ENCODE measurements around the gene TNFAIP8L3. TPM values are rescaled to one million over a fixed set of nuclear protein-coding genes. Genes with fewer than 3 reads are reported as not detected.

The TNFAIP8L3 gene
- total RNA-seq, 1 donor from 2014 or later: not detected

- TF ChIP-seq, protein P1, sequence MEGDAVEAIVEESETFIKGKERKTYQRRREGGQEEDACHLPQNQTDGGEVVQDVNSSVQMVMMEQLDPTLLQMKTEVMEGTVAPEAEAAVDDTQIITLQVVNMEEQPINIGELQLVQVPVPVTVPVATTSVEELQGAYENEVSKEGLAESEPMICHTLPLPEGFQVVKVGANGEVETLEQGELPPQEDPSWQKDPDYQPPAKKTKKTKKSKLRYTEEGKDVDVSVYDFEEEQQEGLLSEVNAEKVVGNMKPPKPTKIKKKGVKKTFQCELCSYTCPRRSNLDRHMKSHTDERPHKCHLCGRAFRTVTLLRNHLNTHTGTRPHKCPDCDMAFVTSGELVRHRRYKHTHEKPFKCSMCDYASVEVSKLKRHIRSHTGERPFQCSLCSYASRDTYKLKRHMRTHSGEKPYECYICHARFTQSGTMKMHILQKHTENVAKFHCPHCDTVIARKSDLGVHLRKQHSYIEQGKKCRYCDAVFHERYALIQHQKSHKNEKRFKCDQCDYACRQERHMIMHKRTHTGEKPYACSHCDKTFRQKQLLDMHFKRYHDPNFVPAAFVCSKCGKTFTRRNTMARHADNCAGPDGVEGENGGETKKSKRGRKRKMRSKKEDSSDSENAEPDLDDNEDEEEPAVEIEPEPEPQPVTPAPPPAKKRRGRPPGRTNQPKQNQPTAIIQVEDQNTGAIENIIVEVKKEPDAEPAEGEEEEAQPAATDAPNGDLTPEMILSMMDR (IDR thresholded peaks at IDR 0.05; ENCODE audit: partially characterized antibody, unreplicated experiment): no peak
- Mint-ChIP-seq H3K27me3 (ENCODE audit: unreplicated experiment) (no peaks in the 10 kb centered on the region), H3K4me1 (ENCODE audit: low read depth, unreplicated experiment) (no peaks in the 10 kb centered on the region), H3K9me3 (ENCODE audit: unreplicated experiment) (no peaks in the 10 kb centered on the region), H3K36me3 (ENCODE audit: unreplicated experiment) (peaks cover 4% of the 10 kb centered on the region), H3K4me3 (ENCODE audit: unreplicated experiment) (no peak overlapping the region), H3K27ac (ENCODE audit: unreplicated experiment) (no peak overlapping the region)
- no peak for DNase-seq
Observed at GRCh38 chr15:51048308-51048707, 46.4 kb downstream of the TNFAIP8L3 start.

DNA sequence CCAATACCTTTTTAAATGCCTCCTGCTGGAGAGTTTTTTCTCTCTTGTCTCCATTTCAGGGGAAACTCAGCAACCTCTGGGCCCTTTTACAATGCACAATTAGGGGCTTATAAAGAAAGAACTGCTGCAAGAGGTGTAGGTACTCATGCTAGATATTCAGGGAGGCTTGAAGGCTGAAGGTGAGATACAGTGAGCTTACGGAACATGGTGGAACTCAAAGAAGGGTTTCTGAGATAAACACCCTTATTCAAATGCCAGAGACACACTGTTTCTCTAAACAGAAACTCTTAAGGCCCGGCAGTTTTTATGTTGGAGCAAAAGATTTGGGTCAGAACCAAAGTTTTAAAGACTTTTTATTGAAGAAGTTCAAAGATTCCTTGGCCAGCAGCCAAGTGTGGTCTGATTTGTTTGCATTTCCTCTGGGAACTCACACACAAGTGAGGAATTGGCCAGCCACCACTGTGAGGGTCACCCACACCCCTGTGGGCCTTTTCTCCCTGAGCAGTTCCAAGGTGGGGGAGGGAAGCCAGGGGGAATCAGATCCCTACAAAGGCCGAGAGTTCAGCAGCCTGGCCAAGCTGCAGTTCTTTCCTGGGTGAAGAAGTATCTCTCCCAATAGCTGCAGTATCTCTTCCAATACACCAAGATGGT, 47.8 kb downstream of the TNFAIP8L3 start:
- TF ChIP-seq, protein P1 (IDR thresholded peaks at IDR 0.05; ENCODE audit: partially characterized antibody, unreplicated experiment): no peak
- no peaks in the 10 kb centered on the region for H3K4me1 Mint-ChIP-seq (ENCODE audit: low read depth, unreplicated experiment)
- no peak for DNase-seq
- H3K4me3 Mint-ChIP-seq (ENCODE audit: unreplicated experiment): no peak overlapping the region
- no peaks in the 10 kb centered on the region for H3K27me3 Mint-ChIP-seq (ENCODE audit: unreplicated experiment)
- H3K9me3 Mint-ChIP-seq (ENCODE audit: unreplicated experiment): no peaks in the 10 kb centered on the region
- no peak overlapping the region for H3K27ac Mint-ChIP-seq (ENCODE audit: unreplicated experiment)
- no peaks in the 10 kb centered on the region for H3K36me3 Mint-ChIP-seq (ENCODE audit: unreplicated experiment)

DNA sequence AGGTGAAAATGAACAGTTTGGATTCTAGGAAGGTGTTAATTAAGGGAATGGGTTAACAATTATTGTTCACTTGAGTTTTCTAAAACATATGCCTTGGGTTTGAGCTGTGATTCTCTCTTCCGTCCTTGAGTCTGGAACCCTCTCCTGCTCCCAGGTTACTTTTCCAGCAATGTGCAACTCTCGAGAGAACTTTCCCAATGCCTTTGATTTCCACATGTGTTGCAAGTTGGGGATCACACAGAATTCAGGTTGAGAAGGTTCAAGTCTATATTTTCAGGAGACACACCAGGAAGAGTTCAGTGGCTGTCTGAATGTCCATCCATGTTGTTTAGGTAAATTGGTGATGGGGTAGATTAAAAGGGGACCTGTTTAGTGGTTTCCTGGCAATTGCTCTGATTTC, 48.7 kb downstream of the TNFAIP8L3 start:
- Mint-ChIP-seq H3K4me3 (ENCODE audit: unreplicated experiment) (no peak overlapping the region), H3K36me3 (ENCODE audit: unreplicated experiment) (no peaks in the 10 kb centered on the region), H3K27ac (ENCODE audit: unreplicated experiment) (no peak overlapping the region), H3K27me3 (ENCODE audit: unreplicated experiment) (no peaks in the 10 kb centered on the region), H3K9me3 (ENCODE audit: unreplicated experiment) (no peaks in the 10 kb centered on the region), H3K4me1 (ENCODE audit: low read depth, unreplicated experiment) (no peaks in the 10 kb centered on the region)
- no peak for DNase-seq
- TF ChIP-seq, protein P1 (IDR thresholded peaks at IDR 0.05; ENCODE audit: partially characterized antibody, unreplicated experiment): no peak

DNA sequence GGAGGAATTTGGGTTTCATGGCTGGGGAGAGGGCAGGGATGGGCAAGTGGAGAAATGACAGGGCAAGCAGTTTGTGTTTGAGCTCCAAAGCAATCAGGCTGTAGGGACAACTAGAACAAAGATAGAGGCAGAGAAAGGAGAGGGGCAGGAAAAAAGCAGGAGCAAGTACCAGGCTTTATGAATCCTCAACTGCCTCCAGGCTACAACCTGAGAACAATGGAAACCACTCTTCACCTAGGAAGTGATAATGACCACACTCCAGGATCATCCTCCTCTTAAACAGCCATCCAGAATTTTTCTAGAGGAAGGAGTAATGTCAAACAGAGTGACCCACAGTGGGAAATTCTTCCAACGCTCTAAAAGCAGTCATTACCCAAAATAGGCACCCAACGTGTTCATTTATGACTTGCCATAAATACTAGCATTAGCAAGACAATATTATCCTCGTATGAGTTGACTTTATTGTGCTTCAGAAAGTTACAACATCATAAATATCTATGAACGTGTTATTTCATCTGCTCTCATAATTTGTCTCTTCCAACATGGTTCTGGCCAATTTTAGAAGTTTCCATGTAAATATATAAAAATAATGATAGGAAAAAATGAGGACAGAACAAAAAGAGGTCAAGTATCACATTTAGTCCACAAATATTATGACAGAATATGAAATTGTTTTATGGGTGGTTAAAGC, 50.5 kb downstream of the TNFAIP8L3 start:
- no peak for DNase-seq
- Mint-ChIP-seq H3K4me3 (ENCODE audit: unreplicated experiment) (no peak overlapping the region), H3K9me3 (ENCODE audit: unreplicated experiment) (no peaks in the 10 kb centered on the region), H3K36me3 (ENCODE audit: unreplicated experiment) (no peaks in the 10 kb centered on the region), H3K4me1 (ENCODE audit: low read depth, unreplicated experiment) (no peaks in the 10 kb centered on the region), H3K27ac (ENCODE audit: unreplicated experiment) (no peak overlapping the region), H3K27me3 (ENCODE audit: unreplicated experiment) (no peaks in the 10 kb centered on the region)
- TF ChIP-seq, protein P1 (IDR thresholded peaks at IDR 0.05; ENCODE audit: partially characterized antibody, unreplicated experiment): no peak

DNA sequence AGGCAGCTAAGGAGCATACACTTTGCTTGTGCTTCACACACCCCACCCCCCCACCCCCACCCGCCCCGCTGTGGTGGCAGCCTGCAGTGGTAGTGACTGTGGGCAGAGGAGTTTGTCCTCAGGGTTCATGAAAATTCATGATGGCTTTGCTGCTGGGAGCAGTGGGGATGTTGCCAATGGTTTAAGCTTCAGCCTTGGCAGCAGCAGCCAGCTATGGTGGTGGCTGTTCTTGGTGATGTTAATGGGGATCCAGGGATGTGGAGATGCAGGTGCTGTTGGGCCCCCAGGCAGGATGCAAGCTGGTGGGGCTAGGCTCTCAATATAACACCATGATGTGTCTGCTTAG, 55.8 kb downstream of the TNFAIP8L3 start:
- H3K4me3 Mint-ChIP-seq (ENCODE audit: unreplicated experiment): no peak overlapping the region
- H3K9me3 Mint-ChIP-seq (ENCODE audit: unreplicated experiment): no peaks in the 10 kb centered on the region
- TF ChIP-seq, protein P1 (IDR thresholded peaks at IDR 0.05; ENCODE audit: partially characterized antibody, unreplicated experiment): no peak
- DNase-seq: no peak
- peaks cover 2% of the 10 kb centered on the region for H3K4me1 Mint-ChIP-seq (ENCODE audit: low read depth, unreplicated experiment)
- no peak overlapping the region for H3K27ac Mint-ChIP-seq (ENCODE audit: unreplicated experiment)
- H3K27me3 Mint-ChIP-seq (ENCODE audit: unreplicated experiment): no peaks in the 10 kb centered on the region
- peaks cover 10% of the 10 kb centered on the region for H3K36me3 Mint-ChIP-seq (ENCODE audit: unreplicated experiment)
